Measurements from ENCODE around the gene PFDN1. TPM values are rescaled to one million over a fixed set of nuclear protein-coding genes. Genes with fewer than 3 reads are reported as not detected.

Gene PFDN1
- total RNA-seq, 2 experiments from 2014 or later: 67.0 TPM

DNA sequence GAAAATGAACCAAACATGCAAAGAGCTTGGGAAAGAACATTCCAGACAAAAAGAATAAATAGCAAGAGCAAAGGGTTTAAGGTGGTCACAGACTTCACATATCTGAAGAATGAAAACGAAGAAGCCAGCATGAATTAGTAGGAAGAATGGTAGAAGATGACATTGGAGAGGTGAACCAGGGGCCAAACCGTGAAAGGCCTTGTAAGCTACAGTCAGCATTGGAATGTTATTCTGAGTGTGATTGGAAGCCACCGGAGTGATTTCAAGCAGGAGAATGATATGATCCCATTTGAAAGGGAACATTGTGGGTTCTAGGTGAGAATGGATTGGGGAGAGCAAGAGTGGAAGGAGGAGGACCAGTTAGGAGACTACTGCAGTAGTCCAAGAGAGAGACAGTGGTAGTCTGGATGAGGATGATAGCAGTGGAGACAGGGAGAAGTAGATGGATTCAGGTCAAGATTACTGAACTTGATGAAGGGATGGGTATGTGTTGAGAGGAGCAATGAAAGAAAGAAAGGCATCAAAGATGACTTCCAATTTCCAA is 6.9 kb upstream of the PFDN1 start:
- ChIA-PET CTCF (no interaction called here), POLR2A (no interaction called here)

GRCh38 chr5:140305471-140305870 is 2.6 kb upstream of the PFDN1 start:
- CTCF ChIA-PET: no interaction called here
- POLR2A ChIA-PET: interaction anchor here (0.6 kb wide), 1 partner anchor 29 kb away, joined by 5 read pairs; no protein-coding TSS in a partner anchor

DNA sequence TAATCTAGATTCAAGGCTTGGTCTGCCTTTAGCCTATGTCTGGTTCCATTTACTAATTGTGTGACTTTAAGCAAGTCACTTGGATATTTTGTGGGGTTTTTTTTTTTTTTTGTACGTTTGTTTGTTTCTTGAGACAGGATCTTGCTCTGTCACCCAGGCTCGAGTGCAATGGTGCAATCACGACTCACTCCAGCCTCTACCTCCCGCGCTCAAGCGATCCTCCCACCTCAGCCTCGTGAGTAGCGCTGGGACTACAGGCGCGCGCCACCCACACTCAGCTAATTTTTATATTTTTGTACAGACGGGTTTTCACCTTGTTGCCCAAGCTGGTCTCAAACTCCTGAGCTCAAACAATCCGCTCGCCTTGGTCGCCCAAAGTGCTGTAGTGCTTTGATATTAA is 1.1 kb upstream of the PFDN1 start:
- CTCF ChIA-PET: interaction anchor here (1.1 kb wide), 1 partner anchor 54 kb away, joined by 4 read pairs; no protein-coding TSS in a partner anchor
- POLR2A ChIA-PET: interaction anchor here (1.5 kb wide), 1 partner anchor 42 kb away, joined by 5 read pairs; the partner anchor contains the start of gene HBEGF

DNA sequence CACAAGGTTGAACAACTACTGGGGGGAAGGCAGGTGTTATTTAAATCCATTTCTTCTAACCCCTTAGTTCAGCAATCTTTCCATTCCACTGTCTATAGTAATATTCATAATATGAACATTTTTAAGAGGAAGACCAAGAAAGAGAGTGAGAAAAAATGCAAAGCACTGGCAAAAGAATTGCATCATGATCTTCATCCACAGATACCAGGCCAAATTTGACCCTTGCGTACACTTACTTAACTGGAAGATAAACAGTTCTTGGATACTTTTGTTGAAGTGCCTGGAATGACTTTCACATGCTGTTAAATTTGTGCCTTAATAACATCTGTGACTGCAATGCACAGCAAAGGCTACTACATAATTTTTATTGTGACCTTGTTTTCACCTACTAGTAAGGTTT is 1.8 kb downstream of the PFDN1 start:
- CTCF ChIA-PET: no interaction called here
- POLR2A ChIA-PET: no interaction called here

GRCh38 chr5:140299056-140299455 is 3.8 kb downstream of the PFDN1 start:
- ChIA-PET POLR2A (no interaction called here), CTCF (no interaction called here)

- ChIA-PET CTCF (no interaction called here), POLR2A (no interaction called here)
These were observed 4.7 kb downstream of the PFDN1 start for GRCh38 chr5:140298183-140298601.

DNA sequence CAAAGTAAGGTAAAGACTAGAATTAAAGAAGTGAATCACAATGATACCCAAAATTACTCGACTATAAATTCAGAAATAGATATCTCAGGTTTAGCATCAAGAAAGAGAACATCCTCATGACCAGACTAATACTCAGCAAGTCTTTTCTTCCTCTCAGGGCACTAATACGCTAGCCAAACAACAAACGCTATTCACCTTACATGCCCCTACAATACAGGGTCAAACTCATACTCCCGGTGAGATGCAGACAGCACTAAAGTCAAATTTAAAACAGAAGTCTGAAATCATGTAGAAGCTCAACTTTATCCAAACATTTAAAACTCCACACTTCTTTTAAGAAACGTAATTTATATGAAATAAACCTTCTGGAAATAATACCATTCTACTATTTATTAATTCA is 5.6 kb downstream of the PFDN1 start:
- CTCF ChIA-PET: interaction anchor here (0.6 kb wide), 1 partner anchor 23 kb away, joined by 3 read pairs; no protein-coding TSS in a partner anchor
- POLR2A ChIA-PET: no interaction called here

DNA sequence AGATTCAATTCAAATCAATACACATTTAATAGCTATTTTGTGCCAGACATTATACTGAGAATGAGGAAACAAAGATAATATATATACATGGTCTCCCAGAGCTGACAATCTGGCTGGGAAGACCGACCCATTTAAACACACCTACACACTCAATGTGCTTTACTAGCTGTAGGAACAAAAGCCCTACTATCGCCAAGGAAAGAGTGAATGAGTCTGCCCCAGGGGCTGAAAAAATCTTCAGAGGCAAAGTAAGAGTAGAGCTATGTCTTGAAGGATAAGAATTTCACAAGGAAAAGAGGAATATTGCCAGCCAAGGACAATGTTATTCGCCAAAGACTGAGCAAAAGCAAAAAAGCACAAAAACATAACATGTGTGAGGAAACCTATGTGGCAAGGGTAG is 6.6 kb downstream of the PFDN1 start:
- POLR2A ChIA-PET: no interaction called here
- CTCF ChIA-PET: no interaction called here

- ChIA-PET POLR2A (no interaction called here), CTCF (no interaction called here)
These were observed 7.5 kb downstream of the PFDN1 start for GRCh38 chr5:140295414-140295813.

DNA sequence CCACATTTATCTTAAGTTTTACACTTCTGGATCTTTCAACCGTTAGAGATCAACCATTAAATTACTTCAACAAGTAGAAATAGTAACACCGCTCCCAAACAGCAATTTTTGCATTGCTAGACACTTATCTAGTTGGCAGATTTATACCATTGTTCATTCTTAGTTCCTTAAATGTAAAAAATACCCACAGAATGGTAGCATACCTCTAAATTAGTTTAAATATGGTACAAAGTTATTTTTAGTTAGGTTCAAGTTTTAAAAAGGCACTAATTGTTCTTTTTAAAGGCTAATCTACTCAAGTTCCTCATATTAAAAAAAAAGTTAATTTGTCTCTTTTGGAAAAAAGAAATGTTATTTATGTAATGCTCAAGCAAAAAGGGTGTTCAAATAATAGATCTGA is 8.1 kb downstream of the PFDN1 start:
- POLR2A ChIA-PET: no interaction called here
- CTCF ChIA-PET: no interaction called here

DNA sequence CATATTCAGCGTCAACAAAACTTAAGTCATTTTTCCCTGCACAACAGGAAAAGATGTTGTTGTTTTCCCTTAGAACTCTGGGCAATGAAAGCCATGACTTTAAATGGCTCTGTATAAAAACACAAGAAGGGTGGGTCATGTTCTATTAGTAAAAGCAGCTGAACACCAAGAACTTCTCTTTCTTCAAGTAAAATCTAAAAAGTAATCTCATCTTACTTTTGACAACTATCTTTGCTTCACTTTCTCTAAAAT is 9.1 kb downstream of the PFDN1 start:
- ChIA-PET CTCF (no interaction called here), POLR2A (no interaction called here)

GRCh38 chr5:140293091-140293848 is 9.6 kb downstream of the PFDN1 start:
- ChIA-PET POLR2A (no interaction called here), CTCF (no interaction called here)

GRCh38 chr5:140292212-140293036 is 10.5 kb downstream of the PFDN1 start:
- ChIA-PET POLR2A (no interaction called here), CTCF (interaction anchor here (1.0 kb wide), 1 partner anchor 54 kb away, joined by 3 read pairs; the partner anchor contains the start of gene HBEGF)

DNA sequence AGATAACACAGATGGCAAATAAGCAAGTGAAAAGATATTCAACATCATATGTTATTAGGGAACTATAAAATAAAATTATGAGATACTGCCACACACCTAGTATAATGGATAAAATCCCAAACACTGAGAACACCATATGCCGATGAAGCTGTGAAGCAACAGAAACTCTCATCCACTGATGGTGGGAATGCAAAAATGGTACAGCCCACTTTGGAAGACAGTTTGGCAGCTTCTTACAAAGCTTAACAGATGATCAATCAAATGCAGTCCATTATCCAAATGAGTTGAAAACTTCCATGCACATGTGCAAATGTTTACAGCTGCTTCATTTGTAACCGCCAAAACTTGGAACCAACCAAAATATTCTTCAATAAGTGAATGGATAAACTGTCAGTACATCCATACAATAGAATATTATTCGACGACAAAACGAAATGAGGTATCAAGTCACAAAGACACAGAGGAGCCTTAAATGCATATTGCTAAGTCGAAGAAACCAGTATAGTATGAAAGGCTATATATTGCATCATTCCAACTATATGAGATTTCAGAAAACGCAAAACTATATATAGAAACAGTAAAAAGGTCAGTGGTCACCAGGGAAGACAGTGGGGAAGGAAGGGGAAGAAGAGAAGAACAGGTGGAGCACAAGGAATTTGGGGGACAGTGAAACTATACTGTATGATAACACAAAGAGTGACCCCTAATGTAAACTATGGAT is 14.9 kb downstream of the PFDN1 start:
- ChIA-PET POLR2A (no interaction called here), CTCF (interaction anchor here (1.5 kb wide), 1 partner anchor 65 kb away, joined by 3 read pairs; no protein-coding TSS in a partner anchor)

- ChIA-PET CTCF (no interaction called here), POLR2A (no interaction called here)
These were observed 16.5 kb downstream of the PFDN1 start for GRCh38 chr5:140286424-140286823.

GRCh38 chr5:140284013-140284412 is 18.9 kb downstream of the PFDN1 start:
- CTCF ChIA-PET: interaction anchor here (1.3 kb wide), 1 partner anchor 80 kb away, joined by 3 read pairs; no protein-coding TSS in a partner anchor
- POLR2A ChIA-PET: no interaction called here

DNA sequence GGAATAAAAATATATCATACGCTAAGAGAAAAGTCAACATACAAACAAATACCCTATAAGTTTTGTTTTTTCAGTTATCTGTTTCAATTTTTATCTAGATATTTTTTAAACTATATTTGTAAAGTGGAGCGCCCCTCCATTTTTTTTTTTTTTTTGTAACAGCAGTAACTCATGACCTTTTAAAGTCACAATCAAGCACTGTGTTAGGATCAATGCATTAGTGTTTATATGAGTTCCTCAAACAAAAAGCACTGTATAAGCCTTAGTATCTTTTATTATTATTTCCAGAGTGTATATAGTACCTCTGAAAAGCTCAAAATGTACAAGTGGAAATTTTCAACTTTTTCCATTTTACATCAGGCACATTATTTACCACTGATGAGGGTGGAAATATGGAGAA is 20.6 kb downstream of the PFDN1 start:
- ChIA-PET CTCF (interaction anchor here (1.2 kb wide), 1 partner anchor 70 kb away, joined by 3 read pairs; no protein-coding TSS in a partner anchor), POLR2A (no interaction called here)

GRCh38 chr5:140275837-140276236 is 27.1 kb downstream of the PFDN1 start:
- POLR2A ChIA-PET: interaction anchor here (1.2 kb wide), 1 partner anchor 20 kb away, joined by 4 read pairs; no protein-coding TSS in a partner anchor
- CTCF ChIA-PET: interaction anchor here (1.0 kb wide), 1 partner anchor 32 kb away, joined by 4 read pairs; no protein-coding TSS in a partner anchor

DNA sequence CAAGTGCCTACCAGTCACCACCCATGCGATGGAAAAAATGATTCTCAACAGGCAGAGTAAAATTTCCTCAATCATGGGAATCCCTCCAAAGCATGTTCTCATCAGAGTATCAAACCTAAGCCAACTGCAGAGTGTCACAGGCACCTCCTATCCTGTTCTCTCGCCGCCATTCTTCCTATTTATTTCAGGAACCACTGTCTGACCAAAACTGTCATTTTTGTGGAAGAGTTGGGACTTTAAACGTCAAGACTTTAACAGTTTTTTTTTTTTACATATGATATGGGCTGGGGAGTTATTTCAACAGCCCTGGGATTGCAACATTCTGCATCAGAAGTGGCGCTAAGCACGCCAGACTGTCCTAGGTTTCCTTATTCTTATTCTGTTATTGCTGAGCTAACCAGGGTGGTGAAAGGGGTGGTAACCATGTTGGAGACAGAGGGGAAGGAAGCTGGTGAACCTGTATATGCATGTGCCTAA is 29.5 kb downstream of the PFDN1 start:
- POLR2A ChIA-PET: no interaction called here
- CTCF ChIA-PET: interaction anchor here (1.0 to 1.1 kb wide), 2 partner anchors 21 to 24 kb away, joined by 3 read pairs; no protein-coding TSS in a partner anchor

- ChIA-PET POLR2A (no interaction called here), CTCF (no interaction called here)
These were observed 32.9 kb downstream of the PFDN1 start for GRCh38 chr5:140270008-140270407.
